GM18951 (cell line): ENCODE measurements around the gene RNF183.
"Not testable (repeated sequence)": the region's sequence is repeated elsewhere in the genome, so short reads cannot be mapped to it uniquely, and the experiment has no call there.

Experiments
- POLR2A ChIP-seq: IDR thresholded peaks from 4 replicates; pipeline ENCODE4 v1.6.1; 2011; ENCODE audit warnings: mild to moderate bottlenecking; ENCODE audit not compliant: insufficient read length, insufficient read depth; ENCODE audit errors: extremely low read depth
- in situ Hi-C: fragments of 300-500 bp; cut with MboI; formaldehyde crosslinking; loops from one replicate; pipeline ENCODE4 v1.12.0; 2022; ENCODE audit warnings: low sequenced_read_pairs, mixed read lengths, inconsistent platforms; ENCODE audit not compliant: unreplicated experiment

RNF183 gene

DNA sequence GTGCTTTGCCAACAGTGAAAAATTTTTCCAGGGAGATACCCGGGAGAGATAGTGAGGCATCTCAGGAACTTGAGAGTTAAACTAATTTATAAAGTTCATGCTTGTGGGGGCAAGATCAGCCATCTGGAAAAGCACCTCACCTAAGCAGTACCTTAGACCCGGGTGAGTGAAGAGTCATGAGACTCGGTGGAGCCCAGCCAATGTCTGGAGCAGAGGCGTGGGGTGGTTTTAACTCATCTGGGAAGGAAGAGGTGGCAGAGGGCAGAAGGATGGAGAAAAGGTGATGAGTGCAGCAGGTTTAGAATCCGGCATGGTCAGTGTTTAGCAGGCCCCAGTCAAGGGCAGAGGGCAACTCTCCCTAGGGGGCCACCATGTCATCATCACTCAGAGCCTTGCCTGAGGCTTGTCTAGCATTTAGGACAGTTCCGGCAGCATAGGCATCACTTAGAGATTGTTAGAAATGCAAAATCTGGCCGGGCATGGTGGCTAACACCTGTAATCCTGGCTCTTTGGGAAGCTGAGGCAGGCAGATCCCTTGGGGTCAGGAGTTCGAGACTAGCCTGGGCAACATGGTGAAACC is 4.3 kb upstream of the RNF183 start:
- in situ Hi-C loops, result no loop called here
- no peak for TF ChIP-seq POLR2A

GRCh38 chr9:113306566-113306965 is 3.4 kb upstream of the RNF183 start:
- TF ChIP-seq POLR2A, result no peak
- in situ Hi-C loops, result no loop called here

DNA sequence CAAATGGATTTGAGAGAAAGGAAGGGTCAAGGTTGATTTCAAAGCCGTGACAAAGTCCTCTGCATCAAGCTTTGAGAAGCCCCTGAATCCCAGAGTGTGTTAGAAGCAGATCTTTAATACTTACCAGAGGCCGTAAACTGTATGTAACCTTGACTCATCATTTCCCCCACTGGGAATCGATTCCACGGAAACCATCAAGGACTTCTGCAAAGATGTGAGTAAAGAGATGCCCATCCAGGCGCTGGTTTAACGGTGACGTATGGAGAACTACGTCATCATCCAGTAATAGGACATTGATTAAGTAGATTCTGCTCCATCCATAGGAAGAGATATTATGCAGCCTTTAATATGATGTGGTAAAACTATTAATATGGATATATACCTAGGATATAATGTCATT is 1.6 kb downstream of the RNF183 start:
- TF ChIP-seq POLR2A, result no peak
- in situ Hi-C loops, result no loop called here

- in situ Hi-C loops, result no loop called here
Observed at GRCh38 chr9:113299800-113300292, 3.3 kb downstream of the RNF183 start.

DNA sequence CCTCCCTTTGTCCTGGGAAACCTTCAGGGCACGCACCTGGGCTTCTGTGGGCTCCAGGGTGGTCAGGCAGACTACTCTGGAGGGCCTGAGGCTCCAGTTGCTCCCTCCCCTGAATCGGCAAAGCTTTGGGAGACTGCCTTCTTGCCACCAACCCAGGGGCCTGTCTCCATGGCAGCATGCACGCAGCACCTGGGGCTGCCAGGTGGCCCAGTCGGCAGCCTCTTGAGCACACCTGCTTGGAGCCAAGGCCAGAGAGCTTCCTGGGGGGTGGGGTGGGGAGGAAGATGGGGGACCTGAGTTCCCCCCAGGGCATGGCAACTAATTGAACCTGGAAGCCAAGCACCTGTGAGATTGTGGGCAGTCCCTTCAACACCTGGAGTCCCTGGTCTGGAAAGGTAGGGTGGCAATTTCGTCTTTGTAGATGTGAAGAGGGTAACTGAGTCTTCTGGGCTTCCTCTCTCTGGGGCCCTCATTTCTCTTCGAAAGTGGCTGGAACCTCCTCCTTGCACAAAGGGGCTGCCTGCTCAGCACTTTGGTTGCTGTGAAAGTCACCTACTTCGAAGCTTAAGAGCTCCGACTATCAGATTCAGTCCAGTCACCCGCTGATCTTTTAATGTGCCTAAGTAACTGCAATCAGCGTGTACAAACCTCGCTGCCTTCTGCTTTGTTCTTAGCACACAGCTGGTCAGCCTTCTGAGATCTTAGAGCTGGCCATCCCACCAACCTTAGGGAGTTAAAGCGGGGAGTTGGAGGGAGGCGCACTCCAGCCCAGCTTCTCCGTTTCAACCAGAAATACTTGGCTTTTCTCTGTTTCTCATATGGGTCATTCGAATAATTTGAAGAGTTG is 4.0 kb downstream of the RNF183 start:
- TF ChIP-seq POLR2A, result no peak
- in situ Hi-C loops, result no loop called here

More at GRCh38 chr9:113299800-113300292, 3.3 kb downstream of the RNF183 start:
- TF ChIP-seq POLR2A, result no peak

DNA sequence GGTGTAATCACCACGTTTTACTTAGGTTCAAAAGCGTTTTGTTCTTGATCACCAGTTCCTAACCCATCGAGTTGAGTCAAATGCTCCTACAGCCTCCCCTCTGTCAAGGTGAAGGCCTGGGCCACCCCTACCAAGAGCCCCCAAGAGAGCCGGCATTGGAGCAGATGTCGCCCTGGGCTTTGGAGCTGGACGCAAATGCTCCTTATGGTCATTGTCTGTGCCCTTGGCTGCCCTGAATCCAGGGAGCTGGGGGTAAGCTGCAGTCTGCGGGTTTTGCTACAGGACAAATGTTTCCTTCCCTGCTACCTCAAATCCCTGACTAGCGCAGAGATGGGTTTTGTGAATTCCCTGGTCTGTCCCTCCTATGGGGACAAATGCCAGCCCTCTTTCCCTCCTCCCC is 4.9 kb downstream of the RNF183 start:
- in situ Hi-C loops, result no loop called here
- TF ChIP-seq POLR2A, result no peak

DNA sequence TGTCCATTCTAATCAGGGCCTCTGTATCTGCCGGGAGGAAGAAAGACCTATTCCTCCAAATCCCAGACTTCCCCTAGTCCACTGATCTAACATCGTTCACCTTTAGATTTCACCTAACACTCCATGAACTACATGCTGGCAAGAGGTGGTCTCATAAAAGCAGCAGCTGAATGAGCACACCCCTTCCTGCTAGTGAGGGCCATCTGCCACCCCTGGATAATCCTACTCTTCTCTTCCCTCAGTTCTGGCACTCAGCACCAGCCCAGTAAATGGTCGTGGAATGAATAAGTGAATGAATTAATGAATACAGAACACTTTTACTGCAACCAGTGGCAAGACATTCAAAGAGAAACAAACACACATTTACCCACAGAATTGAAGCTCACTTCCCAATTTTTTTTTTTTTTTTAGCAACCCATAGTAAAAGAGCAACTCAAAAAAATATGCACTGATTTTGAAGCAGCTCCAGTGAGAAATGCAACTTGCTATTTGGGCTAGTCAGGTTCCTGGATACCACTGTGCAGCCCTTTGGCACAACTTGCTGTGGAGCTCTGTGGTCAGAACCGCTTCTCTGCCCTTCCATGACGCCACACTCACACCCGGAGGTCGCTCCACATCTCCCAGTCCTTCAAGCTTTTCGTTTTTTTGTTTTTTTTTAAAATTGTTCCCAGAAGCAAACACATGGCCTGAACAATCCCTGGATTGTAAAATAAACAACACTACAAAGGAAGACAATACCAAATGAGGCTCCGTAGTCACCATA is 6.2 kb downstream of the RNF183 start:
- TF ChIP-seq POLR2A, result no peak
- in situ Hi-C loops, result no loop called here

DNA sequence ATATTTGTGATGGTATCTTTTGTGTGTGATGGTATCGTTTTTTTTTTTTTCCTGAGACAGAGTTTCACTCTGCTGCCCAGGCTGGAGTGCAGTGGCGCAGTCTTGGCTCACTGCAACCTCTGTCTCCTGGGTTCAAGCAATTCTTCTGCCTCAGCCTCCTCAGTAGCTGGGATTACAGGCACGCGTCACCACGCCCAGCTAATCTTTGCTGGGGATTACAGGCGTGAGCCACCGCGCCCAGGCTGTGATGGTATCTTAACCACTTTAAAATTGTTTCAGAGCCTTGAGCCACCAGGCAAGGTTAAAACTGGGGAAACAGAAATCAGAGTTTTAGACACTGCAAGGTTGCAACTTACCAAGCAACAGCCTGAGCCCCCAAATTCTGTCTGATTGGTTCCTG is 6.9 kb downstream of the RNF183 start:
- in situ Hi-C loops, result not testable (repeated sequence)

DNA sequence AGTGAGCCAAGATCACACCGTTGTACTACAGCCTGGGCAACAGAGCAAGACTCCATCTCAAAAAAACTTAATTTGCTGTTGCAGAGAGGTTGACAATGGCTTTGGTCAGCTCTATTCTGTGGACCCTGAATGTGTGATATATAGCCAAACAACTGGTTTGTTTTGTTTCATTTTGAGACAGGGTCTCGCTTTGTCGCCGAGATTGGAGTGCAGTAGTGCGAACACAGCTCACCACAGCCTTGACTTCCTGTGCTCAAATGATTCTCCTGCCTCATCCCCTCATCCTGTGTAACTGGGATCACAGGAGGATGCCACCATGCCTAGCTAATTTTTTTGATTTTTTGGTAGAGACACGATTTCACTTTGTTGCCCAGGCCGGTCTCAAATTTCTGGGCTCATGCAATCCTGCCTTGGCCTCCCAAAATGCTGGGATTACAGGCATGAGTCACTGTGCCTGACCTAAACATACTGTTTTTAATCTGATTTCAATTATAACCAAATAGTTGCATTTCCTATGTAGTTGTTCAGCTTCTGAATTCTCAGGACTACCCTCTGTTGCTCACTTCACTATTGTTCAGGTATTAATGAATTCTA is 9.8 kb downstream of the RNF183 start:
- no peak for TF ChIP-seq POLR2A
- in situ Hi-C loops, result no loop called here

DNA sequence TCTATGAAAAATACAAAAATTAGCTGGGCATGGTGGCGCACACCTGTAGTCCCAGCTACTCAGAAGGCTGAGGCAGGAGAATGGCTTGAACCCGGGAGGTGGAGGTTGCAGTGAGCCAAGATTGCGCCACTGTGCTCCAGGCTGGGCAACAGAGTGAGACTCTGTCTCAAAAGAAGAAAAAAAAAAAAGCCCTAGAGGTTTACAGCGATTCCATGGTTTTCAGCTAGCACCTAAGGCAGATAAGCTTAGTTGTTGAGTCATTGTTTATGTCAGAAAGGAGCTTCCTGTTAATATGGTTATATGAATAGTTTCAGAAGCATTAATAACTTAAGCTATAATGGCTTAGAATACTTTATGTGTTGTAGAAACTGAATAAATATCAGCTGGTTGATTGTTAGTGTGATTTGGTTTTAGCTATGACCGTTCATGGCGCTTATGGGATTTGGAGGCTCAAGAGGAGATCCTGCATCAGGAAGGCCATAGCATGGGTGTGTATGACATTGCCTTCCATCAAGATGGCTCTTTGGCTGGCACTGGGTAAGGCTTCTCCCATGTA is 13.0 kb downstream of the RNF183 start:
- no peak for TF ChIP-seq POLR2A
- in situ Hi-C loops, result no loop called here

DNA sequence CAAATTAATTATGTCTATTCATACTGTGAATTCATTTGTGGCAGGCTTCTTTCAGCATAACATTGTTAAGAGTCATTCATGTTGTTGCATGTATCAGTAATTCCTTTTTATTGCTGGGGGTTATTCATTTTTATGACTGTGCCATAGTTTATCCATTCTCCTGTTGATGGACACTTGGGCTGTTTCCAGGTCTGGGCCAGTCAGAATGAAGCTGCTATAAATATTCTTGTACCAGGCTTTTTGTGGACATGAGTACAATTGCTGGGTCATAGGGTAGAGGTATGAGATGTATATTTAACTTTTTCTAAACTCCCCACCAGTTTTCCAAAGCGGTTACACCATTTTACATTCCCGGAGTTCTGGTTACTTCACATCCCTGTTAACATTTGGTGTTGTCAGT is 14.1 kb downstream of the RNF183 start:
- in situ Hi-C loops, result no loop called here
- TF ChIP-seq POLR2A, result no peak

DNA sequence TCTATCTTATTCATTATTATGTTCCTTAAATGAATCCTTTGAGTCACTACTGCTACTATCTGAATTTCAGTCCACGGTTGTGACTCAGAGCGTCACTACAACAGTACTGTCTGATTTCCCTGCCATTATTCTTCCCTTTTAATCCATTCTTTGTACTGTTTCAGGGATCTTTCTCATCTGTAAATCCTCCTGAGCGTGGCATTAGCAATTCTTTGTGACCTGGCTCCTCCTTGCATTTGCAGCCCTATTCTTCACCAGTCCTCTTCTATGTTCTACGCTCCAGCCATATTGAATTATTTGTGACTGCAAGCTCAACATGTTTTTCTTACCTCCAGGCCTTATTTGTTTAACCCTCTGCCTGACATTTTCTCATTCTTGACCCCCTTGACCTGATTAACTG is 21.8 kb downstream of the RNF183 start:
- in situ Hi-C loops, result no loop called here
- TF ChIP-seq POLR2A, result no peak

DNA sequence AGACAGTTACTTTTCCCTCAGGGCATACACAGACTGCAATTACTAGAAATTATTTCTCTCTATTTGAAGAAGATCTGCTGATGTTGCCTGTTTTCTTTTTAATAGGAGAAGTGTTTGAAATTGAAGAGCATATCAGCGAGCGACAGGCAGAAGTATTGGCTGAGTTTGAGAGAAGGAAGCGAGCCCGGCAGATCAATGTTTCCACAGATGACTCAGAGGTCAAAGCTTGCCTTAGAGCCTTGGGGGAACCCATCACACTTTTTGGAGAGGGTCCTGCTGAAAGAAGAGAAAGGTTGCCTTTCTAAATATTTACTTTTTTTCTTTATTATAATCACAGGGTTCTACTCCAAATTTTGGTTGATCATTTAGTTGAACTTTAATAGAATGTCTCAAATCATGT is 24.3 kb downstream of the RNF183 start:
- no peak for TF ChIP-seq POLR2A
- in situ Hi-C loops, result no loop called here
